Neural cell (in vitro differentiated cells): ENCODE results near the gene RHOT2. TPM values are rescaled to one million over a fixed set of nuclear protein-coding genes. Genes with fewer than 3 reads are reported as not detected.
"Not testable (repeated sequence)": the region's sequence is repeated elsewhere in the genome, so short reads cannot be mapped to it uniquely, and the experiment has no call there.

Experiments used
- H2AFZ ChIP-seq: fragments of 200-600, 300-800 bp; sonication (generic), shearing (Covaris generic); 2 replicates; pipeline ENCODE4 v1.6.0; 2014; ENCODE audit warnings: low read depth, mild to moderate bottlenecking, antibody characterized with exemption, low read length, moderate library complexity
- H3F3A ChIP-seq: fragments of 200-600 bp; shearing (Covaris generic); 2 replicates; pipeline ENCODE4 v1.6.1; 2016; ENCODE audit warnings: mild to moderate bottlenecking, moderate library complexity, mixed read lengths, antibody characterized with exemption, low read length; ENCODE audit not compliant: insufficient read depth, poor library complexity, severe bottlenecking
- H3K27ac ChIP-seq: fragments of 200-600, 300-800 bp; sonication (generic), shearing (Covaris generic); 2 replicates; pipeline ENCODE4 v1.5.1; 2014; ENCODE audit warnings: mild to moderate bottlenecking, low read length, moderate library complexity
- H3K27me3 ChIP-seq: fragments of 300-800, 200-600 bp; sonication (generic), shearing (Covaris generic); 2 replicates; pipeline ENCODE4 v1.6.0; 2014; ENCODE audit warnings: mild to moderate bottlenecking, low read depth, low read length, moderate library complexity; ENCODE audit not compliant: insufficient read depth
- H3K36me3 ChIP-seq: fragments of 300-800, 200-600 bp; sonication (generic), shearing (Covaris generic); 2 replicates; pipeline ENCODE4 v1.5.1; 2014; ENCODE audit warnings: mild to moderate bottlenecking, antibody characterized with exemption, low read length, moderate library complexity; ENCODE audit not compliant: insufficient read depth
- H3K4me2 ChIP-seq: fragments of 300-800, 200-600 bp; sonication (generic), shearing (Covaris generic); 2 replicates; pipeline ENCODE4 v1.6.0; 2014; ENCODE audit warnings: mild to moderate bottlenecking, low read length
- H3K4me3 ChIP-seq: fragments of 300-800, 200-600 bp; sonication (generic), shearing (Covaris generic); 2 replicates; pipeline ENCODE4 v1.5.1; 2014; ENCODE audit warnings: mild to moderate bottlenecking, low read length, moderate library complexity
- H3K79me2 ChIP-seq: fragments of 200-600 bp; shearing (Covaris generic); replicated peaks from 2 replicates; pipeline ENCODE4 v1.6.0; 2014; ENCODE audit warnings: mild to moderate bottlenecking, low read length, moderate library complexity; ENCODE audit not compliant: insufficient read depth
- H3K9ac ChIP-seq: fragments of 300-800, 200-600 bp; sonication (generic), shearing (Covaris generic); 2 replicates; pipeline ENCODE4 v1.6.1; 2016; ENCODE audit warnings: mild to moderate bottlenecking, low read length, mixed read lengths
- H3K9me2 ChIP-seq: fragments of 200-600 bp; shearing (Covaris generic); 2 replicates; pipeline ENCODE4 v1.6.1; 2016; ENCODE audit warnings: mild to moderate bottlenecking, low read length, mixed read lengths; ENCODE audit not compliant: insufficient read depth
- H3K9me3 ChIP-seq: fragments of 200-600, 300-800 bp; sonication (generic), shearing (Covaris generic); 2 replicates; pipeline ENCODE4 v1.6.1; 2016; ENCODE audit warnings: mild to moderate bottlenecking, mixed run types, low read length, moderate library complexity, mixed read lengths
- H4K20me1 ChIP-seq: fragments of 200-600 bp; shearing (Covaris generic); 2 replicates; pipeline ENCODE4 v1.6.1; 2016; ENCODE audit warnings: mild to moderate bottlenecking, mixed run types; ENCODE audit not compliant: insufficient read depth
- EP300 ChIP-seq: fragments of 450-650 bp; conservative IDR thresholded peaks from 2 replicates; pipeline ENCODE4 v1.6.1; 2014; ENCODE audit warnings: antibody characterized with exemption, mild to moderate bottlenecking, moderate library complexity; ENCODE audit not compliant: poor library complexity, severe bottlenecking
- EZH2 ChIP-seq: fragments of 200-600, 300-800 bp; shearing (Covaris generic), sonication (generic); IDR thresholded peaks from 2 replicates; pipeline ENCODE4 v1.6.1; 2014; ENCODE audit warnings: antibody characterized with exemption, low read length, borderline replicate concordance, mild to moderate bottlenecking; ENCODE audit not compliant: insufficient read depth, poor library complexity, severe bottlenecking
- MXI1 ChIP-seq: fragments of 450-650 bp; conservative IDR thresholded peaks from 2 replicates; pipeline ENCODE4 v1.6.1; 2014; ENCODE audit warnings: antibody characterized with exemption, mild to moderate bottlenecking; ENCODE audit not compliant: poor library complexity, severe bottlenecking
- POLR2AphosphoS5 ChIP-seq: IDR thresholded peaks from 2 replicates; pipeline ENCODE4 v1.6.1; 2012
- RAD21 ChIP-seq: fragments of 450-650 bp; conservative IDR thresholded peaks from 2 replicates; pipeline ENCODE4 v1.6.1; 2014; ENCODE audit warnings: antibody characterized with exemption, mild to moderate bottlenecking, moderate library complexity
- SMC3 ChIP-seq: fragments of 450-650 bp; conservative IDR thresholded peaks from 2 replicates; pipeline ENCODE4 v1.6.1; 2014; ENCODE audit warnings: antibody characterized with exemption, mild to moderate bottlenecking, moderate library complexity; ENCODE audit not compliant: poor library complexity
- TAF1 ChIP-seq: IDR thresholded peaks from 2 replicates; pipeline ENCODE4 v1.6.1; 2012; ENCODE audit warnings: low read depth
- polyA plus RNA-seq: library from polyadenylated mRNA; depleted of rRNA; stranded (reverse); fragments of >200 nt; gene quantifications from 2 replicates; pipeline ENCODE4 v1.2.3, GENCODE V29; 2014
- TF ChIP-seq, protein P1 (sequence below): fragments of 450-650 bp; IDR thresholded peaks from 2 replicates; pipeline ENCODE4 v1.5.1; 2014; ENCODE audit warnings: antibody characterized with exemption, mild to moderate bottlenecking, moderate library complexity; ENCODE audit not compliant: poor library complexity, severe bottlenecking
- TF ChIP-seq, protein P2 (sequence below): IDR thresholded peaks from 2 replicates; pipeline ENCODE4 v1.6.1; 2012; ENCODE audit warnings: borderline replicate concordance

RHOT2 gene
- polyA plus RNA-seq, 1 donor from 2014 or later: 132 TPM

GRCh38 chr16:691242-691641 lies 23.3 kb downstream of the RHOT2 start:
- H3K36me3 ChIP-seq, H3K9me2 ChIP-seq, H3K4me3 ChIP-seq, H3F3A ChIP-seq, H3K4me2 ChIP-seq, H3K27ac ChIP-seq, H2AFZ ChIP-seq, H3K79me2 ChIP-seq, H3K9ac ChIP-seq, H4K20me1 ChIP-seq, H3K9me3 ChIP-seq: not testable (repeated sequence)
- peaks cover 19% of the 10 kb centered on the region for H3K27me3 ChIP-seq

DNA sequence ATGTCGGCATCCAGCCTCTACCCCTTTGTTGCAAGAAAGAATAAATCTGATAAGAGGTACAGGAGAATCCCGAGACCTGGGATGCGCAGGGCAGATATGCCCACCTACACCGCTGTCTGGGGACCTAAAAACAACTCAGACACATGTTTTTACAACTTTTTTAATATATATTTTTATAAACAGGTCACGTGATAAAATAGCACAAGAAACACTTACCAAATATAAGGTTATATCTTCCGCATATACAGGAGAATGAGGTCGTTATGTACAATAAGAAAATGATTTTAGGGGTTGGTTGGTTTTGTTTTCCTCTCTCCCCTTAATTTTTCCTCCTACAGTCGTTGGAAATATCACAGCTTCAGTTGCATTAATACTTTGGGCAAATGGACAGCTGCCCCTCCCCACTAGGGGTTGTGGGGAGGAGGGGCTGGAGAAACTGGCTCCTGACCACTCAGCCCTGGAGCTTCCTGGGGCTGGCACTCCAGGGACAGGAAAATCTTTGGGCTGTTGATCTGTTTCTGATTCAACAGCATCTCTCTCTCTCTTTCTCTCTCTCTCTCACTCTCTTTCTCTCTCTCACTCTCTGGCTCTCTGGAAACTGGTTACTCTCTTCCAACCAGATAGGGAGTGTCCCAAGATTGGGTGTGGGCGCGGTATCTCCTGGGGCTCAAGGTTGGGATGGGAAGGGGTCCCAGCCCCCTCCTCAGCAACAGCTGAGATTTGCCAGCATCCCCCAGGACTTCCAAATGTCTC lies 24.6 kb downstream of the RHOT2 start:
- no peak overlapping the region for H3K27ac ChIP-seq
- TF ChIP-seq SMC3: no peak
- no peak for TF ChIP-seq RAD21
- TF ChIP-seq, protein P1, sequence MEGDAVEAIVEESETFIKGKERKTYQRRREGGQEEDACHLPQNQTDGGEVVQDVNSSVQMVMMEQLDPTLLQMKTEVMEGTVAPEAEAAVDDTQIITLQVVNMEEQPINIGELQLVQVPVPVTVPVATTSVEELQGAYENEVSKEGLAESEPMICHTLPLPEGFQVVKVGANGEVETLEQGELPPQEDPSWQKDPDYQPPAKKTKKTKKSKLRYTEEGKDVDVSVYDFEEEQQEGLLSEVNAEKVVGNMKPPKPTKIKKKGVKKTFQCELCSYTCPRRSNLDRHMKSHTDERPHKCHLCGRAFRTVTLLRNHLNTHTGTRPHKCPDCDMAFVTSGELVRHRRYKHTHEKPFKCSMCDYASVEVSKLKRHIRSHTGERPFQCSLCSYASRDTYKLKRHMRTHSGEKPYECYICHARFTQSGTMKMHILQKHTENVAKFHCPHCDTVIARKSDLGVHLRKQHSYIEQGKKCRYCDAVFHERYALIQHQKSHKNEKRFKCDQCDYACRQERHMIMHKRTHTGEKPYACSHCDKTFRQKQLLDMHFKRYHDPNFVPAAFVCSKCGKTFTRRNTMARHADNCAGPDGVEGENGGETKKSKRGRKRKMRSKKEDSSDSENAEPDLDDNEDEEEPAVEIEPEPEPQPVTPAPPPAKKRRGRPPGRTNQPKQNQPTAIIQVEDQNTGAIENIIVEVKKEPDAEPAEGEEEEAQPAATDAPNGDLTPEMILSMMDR: no peak
- no peak for TF ChIP-seq POLR2AphosphoS5
- no peak for TF ChIP-seq EP300
- TF ChIP-seq, protein P2, sequence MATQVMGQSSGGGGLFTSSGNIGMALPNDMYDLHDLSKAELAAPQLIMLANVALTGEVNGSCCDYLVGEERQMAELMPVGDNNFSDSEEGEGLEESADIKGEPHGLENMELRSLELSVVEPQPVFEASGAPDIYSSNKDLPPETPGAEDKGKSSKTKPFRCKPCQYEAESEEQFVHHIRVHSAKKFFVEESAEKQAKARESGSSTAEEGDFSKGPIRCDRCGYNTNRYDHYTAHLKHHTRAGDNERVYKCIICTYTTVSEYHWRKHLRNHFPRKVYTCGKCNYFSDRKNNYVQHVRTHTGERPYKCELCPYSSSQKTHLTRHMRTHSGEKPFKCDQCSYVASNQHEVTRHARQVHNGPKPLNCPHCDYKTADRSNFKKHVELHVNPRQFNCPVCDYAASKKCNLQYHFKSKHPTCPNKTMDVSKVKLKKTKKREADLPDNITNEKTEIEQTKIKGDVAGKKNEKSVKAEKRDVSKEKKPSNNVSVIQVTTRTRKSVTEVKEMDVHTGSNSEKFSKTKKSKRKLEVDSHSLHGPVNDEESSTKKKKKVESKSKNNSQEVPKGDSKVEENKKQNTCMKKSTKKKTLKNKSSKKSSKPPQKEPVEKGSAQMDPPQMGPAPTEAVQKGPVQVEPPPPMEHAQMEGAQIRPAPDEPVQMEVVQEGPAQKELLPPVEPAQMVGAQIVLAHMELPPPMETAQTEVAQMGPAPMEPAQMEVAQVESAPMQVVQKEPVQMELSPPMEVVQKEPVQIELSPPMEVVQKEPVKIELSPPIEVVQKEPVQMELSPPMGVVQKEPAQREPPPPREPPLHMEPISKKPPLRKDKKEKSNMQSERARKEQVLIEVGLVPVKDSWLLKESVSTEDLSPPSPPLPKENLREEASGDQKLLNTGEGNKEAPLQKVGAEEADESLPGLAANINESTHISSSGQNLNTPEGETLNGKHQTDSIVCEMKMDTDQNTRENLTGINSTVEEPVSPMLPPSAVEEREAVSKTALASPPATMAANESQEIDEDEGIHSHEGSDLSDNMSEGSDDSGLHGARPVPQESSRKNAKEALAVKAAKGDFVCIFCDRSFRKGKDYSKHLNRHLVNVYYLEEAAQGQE: no peak
- TF ChIP-seq TAF1: no peak
- no peak for TF ChIP-seq MXI1
- TF ChIP-seq EZH2: no peak

More for the DNA sequence above, 24.6 kb downstream of the RHOT2 start:
- Histone ChIP-seq H2AFZ (no peak overlapping the region), H3K27me3 (peaks cover 21% of the 10 kb centered on the region), H3F3A (no peaks in the 10 kb centered on the region), H3K4me3 (no peak overlapping the region), H4K20me1 (peaks cover 3% of the 10 kb centered on the region), H3K79me2 (peaks cover 6% of the 10 kb centered on the region), H3K4me2 (no peak overlapping the region), H3K36me3 (no peaks in the 10 kb centered on the region), H3K9me2 (no peaks in the 10 kb centered on the region), H3K9me3 (no peaks in the 10 kb centered on the region), H3K9ac (no peak overlapping the region)
